GM23338 (cell line): ENCODE results near the gene CCL21. TPM values are rescaled to one million over a fixed set of nuclear protein-coding genes. Genes with fewer than 3 reads are reported as not detected.

Experiments used
- ATAC-seq: fragments of 200-7000 bp; cut with Tn5 transposase; 3 replicates; pipeline ENCODE4 v1.9.1; 2020
- DNase-seq: peaks from one replicate; pipeline ENCODE4 v3.0.0-alpha.2; 2015; ENCODE audit warnings: low spot score
- H2AFZ ChIP-seq: fragments of 200-600 bp; sonication (generic); 2 replicates; pipeline ENCODE4 v1.8.0; 2016; ENCODE audit warnings: antibody characterized with exemption, mild to moderate bottlenecking, moderate library complexity
- H3F3A ChIP-seq: fragments of 200-600 bp; sonication (generic); replicated peaks from 2 replicates; pipeline ENCODE4 v1.8.0; 2017; ENCODE audit warnings: antibody characterized with exemption, mixed run types, low read depth
- H3K27ac ChIP-seq: fragments of 200-600 bp; sonication (generic); 2 replicates; pipeline ENCODE4 v1.6.1; 2016; ENCODE audit warnings: low read depth
- H3K27me3 ChIP-seq: fragments of 200-600 bp; sonication (generic); 2 replicates; pipeline ENCODE4 v1.8.0; 2016; ENCODE audit warnings: mild to moderate bottlenecking, mixed run types, moderate library complexity; ENCODE audit not compliant: insufficient read depth
- H3K36me3 ChIP-seq: fragments of 200-600 bp; sonication (generic); 2 replicates; pipeline ENCODE4 v1.8.0; 2016; ENCODE audit warnings: mild to moderate bottlenecking; ENCODE audit not compliant: insufficient read depth
- H3K4me1 ChIP-seq: fragments of 200-600 bp; sonication (generic); 2 replicates; pipeline ENCODE4 v1.8.0; 2016; ENCODE audit warnings: mild to moderate bottlenecking, moderate library complexity; ENCODE audit not compliant: insufficient read depth
- H3K4me2 ChIP-seq: fragments of 200-600 bp; sonication (generic); 2 replicates; pipeline ENCODE4 v1.7.1; 2017; ENCODE audit warnings: mixed run types
- H3K4me3 ChIP-seq: fragments of 200-600 bp; sonication (generic); 2 replicates; pipeline ENCODE4 v1.6.1; 2016; ENCODE audit warnings: mixed run types
- H3K79me2 ChIP-seq: fragments of 200-600 bp; sonication (generic); replicated peaks from 2 replicates; pipeline ENCODE4 v1.8.0; 2017; ENCODE audit warnings: mild to moderate bottlenecking; ENCODE audit not compliant: insufficient read depth
- H3K9me2 ChIP-seq: fragments of 200-600 bp; sonication (generic); 2 replicates; pipeline ENCODE4 v1.8.0; 2017; ENCODE audit not compliant: insufficient read depth
- H4K20me1 ChIP-seq: fragments of 200-600 bp; sonication (generic); replicated peaks from 2 replicates; pipeline ENCODE4 v1.8.0; 2017; ENCODE audit warnings: mild to moderate bottlenecking; ENCODE audit not compliant: insufficient read depth
- H3K27ac Mint-ChIP-seq: 2 replicates; pipeline ENCODE4 v1.8.0; 2020; ENCODE audit warnings: inconsistent platforms, mild to moderate bottlenecking, moderate library complexity, mixed read lengths
- H3K27me3 Mint-ChIP-seq: 3 replicates; pipeline ENCODE4 v1.8.0; 2022; ENCODE audit warnings: low read depth, mild to moderate bottlenecking, moderate library complexity, mixed read lengths, inconsistent platforms; ENCODE audit not compliant: insufficient read depth, poor library complexity
- H3K36me3 Mint-ChIP-seq: 3 replicates; pipeline ENCODE4 v1.8.0; 2021; ENCODE audit warnings: low read depth, mild to moderate bottlenecking, inconsistent platforms, moderate library complexity, mixed read lengths
- H3K4me1 Mint-ChIP-seq: 3 replicates; pipeline ENCODE4 v1.8.0; 2020; ENCODE audit warnings: mild to moderate bottlenecking, inconsistent platforms, mixed read lengths
- H3K4me3 Mint-ChIP-seq: 3 replicates; pipeline ENCODE4 v1.8.0; 2021; ENCODE audit warnings: moderate library complexity, mild to moderate bottlenecking, inconsistent platforms, mixed read lengths
- H3K9me3 Mint-ChIP-seq: 3 replicates; pipeline ENCODE4 v1.8.0; 2020; ENCODE audit warnings: moderate library complexity, mild to moderate bottlenecking, inconsistent platforms, mixed read lengths
- CREB1 ChIP-seq: fragments of 250-450 bp; sonication (Bioruptor Pico); IDR thresholded peaks from 2 replicates; pipeline ENCODE4 v1.5.0; 2020; ENCODE audit warnings: low read depth, mild to moderate bottlenecking, moderate library complexity
- ETS1 ChIP-seq: IDR thresholded peaks from 2 replicates; pipeline ENCODE4 v1.6.1; 2016; ENCODE audit warnings: antibody characterized with exemption
- EZH2 ChIP-seq: fragments of 200-600 bp; sonication (generic); IDR thresholded peaks from one replicate; pipeline ENCODE4 v1.8.0; 2017; ENCODE audit warnings: antibody characterized with exemption, mild to moderate bottlenecking, low read depth; ENCODE audit not compliant: unreplicated experiment
- EZH2phosphoT487 ChIP-seq: fragments of 200-600 bp; sonication (generic); IDR thresholded peaks from one replicate; pipeline ENCODE4 v1.8.1; 2018; ENCODE audit warnings: antibody characterized with exemption; ENCODE audit not compliant: unreplicated experiment
- JUNB ChIP-seq: IDR thresholded peaks from one replicate; pipeline ENCODE4 v1.6.1; 2016; ENCODE audit warnings: antibody characterized with exemption; ENCODE audit not compliant: unreplicated experiment
- NANOG ChIP-seq: IDR thresholded peaks from 2 replicates; pipeline ENCODE4 v1.6.1; 2016; ENCODE audit warnings: antibody characterized with exemption, borderline replicate concordance
- POLR2AphosphoS5 ChIP-seq: IDR thresholded peaks from 2 replicates; pipeline ENCODE4 v1.6.1; 2016; ENCODE audit warnings: antibody characterized with exemption, low read depth
- ZNF331 ChIP-seq: fragments of 250-450 bp; sonication (Bioruptor Pico); IDR thresholded peaks from 2 replicates; pipeline ENCODE4 v1.5.0; 2020; ENCODE audit warnings: low read depth, mild to moderate bottlenecking, moderate library complexity
- polyA plus RNA-seq: library from polyadenylated mRNA; unstranded; fragments of >200 nt; fragmentation: Nextera tagmentation; extraction: Ambion mirVana; gene quantifications from 2 replicates; pipeline ENCODE4 v1.2.1, GENCODE V29; 2016
- total RNA-seq: library from RNA; depleted of rRNA; stranded (reverse); fragments of >200 nt; shearing (Covaris generic); gene quantifications from 2 replicates; pipeline ENCODE4 v1.2.3, GENCODE V29; 2014
- TF ChIP-seq, protein P1 (sequence below): fragments of 250-450 bp; sonication (Bioruptor Pico); IDR thresholded peaks from 2 replicates; pipeline ENCODE4 v1.5.0; 2020; ENCODE audit warnings: mild to moderate bottlenecking, moderate library complexity
- TF ChIP-seq, protein P2 (sequence below): IDR thresholded peaks from one replicate; pipeline ENCODE4 v1.6.1; 2018; ENCODE audit warnings: antibody characterized with exemption; ENCODE audit not compliant: unreplicated experiment
- TF ChIP-seq, protein P3 (sequence below), 2 experiments: fragments of 200-600 bp in 1 of 2; sonication (generic) in 1 of 2; conservative IDR thresholded peaks; 2 replicates each; pipeline versions ENCODE4 v1.5.1 to v1.6.1; 2016 to 2017; ENCODE audit warnings: antibody characterized with exemption in 2 of 2, low read depth in 2 of 2, mild to moderate bottlenecking in 2 of 2, moderate library complexity in 1 of 2

The CCL21 gene
- total and polyA plus RNA-seq, 2 experiments from 2014 or later: not detected

- no peaks in the 10 kb centered on the region for H4K20me1 ChIP-seq
- Mint-ChIP-seq H3K9me3 (no peaks in the 10 kb centered on the region), H3K36me3 (no peaks in the 10 kb centered on the region; the same call in 2 of the 3 replicates), H3K27ac (no peak overlapping the region), H3K27me3 (no peaks in the 10 kb centered on the region), H3K4me1 (no peaks in the 10 kb centered on the region), H3K4me3 (no peak overlapping the region)
- H3F3A ChIP-seq: no peaks in the 10 kb centered on the region
- no peaks in the 10 kb centered on the region for H3K79me2 ChIP-seq
- 0 out of 2 replicates have a peak, but pooled peaks cover 2% of the 10 kb centered on the region for H3K9me2 ChIP-seq
- no peak overlapping the region for H3K4me2 ChIP-seq
- no peak overlapping the region for H3K4me3 ChIP-seq
- H3K4me1 ChIP-seq: no peaks in the 10 kb centered on the region
- H3K36me3 ChIP-seq: no peaks in the 10 kb centered on the region
- TF ChIP-seq NANOG (no peak), EZH2phosphoT487 (no peak), ZNF331 (CRISPR knock-in tag) (no peak), EZH2 (no peak), ETS1 (no peak), POLR2AphosphoS5 (no peak), CREB1 (CRISPR knock-in tag) (no peak), JUNB (no peak)
- TF ChIP-seq, protein P1, sequence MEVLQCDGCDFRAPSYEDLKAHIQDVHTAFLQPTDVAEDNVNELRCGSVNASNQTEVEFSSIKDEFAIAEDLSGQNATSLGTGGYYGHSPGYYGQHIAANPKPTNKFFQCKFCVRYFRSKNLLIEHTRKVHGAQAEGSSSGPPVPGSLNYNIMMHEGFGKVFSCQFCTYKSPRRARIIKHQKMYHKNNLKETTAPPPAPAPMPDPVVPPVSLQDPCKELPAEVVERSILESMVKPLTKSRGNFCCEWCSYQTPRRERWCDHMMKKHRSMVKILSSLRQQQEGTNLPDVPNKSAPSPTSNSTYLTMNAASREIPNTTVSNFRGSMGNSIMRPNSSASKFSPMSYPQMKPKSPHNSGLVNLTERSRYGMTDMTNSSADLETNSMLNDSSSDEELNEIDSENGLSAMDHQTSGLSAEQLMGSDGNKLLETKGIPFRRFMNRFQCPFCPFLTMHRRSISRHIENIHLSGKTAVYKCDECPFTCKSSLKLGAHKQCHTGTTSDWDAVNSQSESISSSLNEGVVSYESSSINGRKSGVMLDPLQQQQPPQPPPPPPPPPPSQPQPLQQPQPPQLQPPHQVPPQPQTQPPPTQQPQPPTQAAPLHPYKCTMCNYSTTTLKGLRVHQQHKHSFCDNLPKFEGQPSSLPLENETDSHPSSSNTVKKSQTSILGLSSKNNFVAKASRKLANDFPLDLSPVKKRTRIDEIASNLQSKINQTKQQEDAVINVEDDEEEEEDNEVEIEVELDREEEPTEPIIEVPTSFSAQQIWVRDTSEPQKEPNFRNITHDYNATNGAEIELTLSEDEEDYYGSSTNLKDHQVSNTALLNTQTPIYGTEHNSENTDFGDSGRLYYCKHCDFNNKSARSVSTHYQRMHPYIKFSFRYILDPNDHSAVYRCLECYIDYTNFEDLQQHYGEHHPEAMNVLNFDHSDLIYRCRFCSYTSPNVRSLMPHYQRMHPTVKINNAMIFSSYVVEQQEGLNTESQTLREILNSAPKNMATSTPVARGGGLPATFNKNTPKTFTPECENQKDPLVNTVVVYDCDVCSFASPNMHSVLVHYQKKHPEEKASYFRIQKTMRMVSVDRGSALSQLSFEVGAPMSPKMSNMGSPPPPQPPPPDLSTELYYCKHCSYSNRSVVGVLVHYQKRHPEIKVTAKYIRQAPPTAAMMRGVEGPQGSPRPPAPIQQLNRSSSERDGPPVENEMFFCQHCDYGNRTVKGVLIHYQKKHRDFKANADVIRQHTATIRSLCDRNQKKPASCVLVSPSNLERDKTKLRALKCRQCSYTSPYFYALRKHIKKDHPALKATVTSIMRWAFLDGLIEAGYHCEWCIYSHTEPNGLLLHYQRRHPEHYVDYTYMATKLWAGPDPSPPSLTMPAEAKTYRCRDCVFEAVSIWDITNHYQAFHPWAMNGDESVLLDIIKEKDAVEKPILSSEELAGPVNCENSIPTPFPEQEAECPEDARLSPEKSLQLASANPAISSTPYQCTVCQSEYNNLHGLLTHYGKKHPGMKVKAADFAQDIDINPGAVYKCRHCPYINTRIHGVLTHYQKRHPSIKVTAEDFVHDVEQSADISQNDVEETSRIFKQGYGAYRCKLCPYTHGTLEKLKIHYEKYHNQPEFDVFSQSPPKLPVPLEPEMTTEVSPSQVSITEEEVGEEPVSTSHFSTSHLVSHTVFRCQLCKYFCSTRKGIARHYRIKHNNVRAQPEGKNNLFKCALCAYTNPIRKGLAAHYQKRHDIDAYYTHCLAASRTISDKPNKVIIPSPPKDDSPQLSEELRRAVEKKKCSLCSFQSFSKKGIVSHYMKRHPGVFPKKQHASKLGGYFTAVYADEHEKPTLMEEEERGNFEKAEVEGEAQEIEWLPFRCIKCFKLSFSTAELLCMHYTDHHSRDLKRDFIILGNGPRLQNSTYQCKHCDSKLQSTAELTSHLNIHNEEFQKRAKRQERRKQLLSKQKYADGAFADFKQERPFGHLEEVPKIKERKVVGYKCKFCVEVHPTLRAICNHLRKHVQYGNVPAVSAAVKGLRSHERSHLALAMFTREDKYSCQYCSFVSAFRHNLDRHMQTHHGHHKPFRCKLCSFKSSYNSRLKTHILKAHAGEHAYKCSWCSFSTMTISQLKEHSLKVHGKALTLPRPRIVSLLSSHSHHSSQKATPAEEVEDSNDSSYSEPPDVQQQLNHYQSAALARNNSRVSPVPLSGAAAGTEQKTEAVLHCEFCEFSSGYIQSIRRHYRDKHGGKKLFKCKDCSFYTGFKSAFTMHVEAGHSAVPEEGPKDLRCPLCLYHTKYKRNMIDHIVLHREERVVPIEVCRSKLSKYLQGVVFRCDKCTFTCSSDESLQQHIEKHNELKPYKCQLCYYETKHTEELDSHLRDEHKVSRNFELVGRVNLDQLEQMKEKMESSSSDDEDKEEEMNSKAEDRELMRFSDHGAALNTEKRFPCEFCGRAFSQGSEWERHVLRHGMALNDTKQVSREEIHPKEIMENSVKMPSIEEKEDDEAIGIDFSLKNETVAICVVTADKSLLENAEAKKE (CRISPR knock-in tag): no peak
- TF ChIP-seq, protein P2, sequence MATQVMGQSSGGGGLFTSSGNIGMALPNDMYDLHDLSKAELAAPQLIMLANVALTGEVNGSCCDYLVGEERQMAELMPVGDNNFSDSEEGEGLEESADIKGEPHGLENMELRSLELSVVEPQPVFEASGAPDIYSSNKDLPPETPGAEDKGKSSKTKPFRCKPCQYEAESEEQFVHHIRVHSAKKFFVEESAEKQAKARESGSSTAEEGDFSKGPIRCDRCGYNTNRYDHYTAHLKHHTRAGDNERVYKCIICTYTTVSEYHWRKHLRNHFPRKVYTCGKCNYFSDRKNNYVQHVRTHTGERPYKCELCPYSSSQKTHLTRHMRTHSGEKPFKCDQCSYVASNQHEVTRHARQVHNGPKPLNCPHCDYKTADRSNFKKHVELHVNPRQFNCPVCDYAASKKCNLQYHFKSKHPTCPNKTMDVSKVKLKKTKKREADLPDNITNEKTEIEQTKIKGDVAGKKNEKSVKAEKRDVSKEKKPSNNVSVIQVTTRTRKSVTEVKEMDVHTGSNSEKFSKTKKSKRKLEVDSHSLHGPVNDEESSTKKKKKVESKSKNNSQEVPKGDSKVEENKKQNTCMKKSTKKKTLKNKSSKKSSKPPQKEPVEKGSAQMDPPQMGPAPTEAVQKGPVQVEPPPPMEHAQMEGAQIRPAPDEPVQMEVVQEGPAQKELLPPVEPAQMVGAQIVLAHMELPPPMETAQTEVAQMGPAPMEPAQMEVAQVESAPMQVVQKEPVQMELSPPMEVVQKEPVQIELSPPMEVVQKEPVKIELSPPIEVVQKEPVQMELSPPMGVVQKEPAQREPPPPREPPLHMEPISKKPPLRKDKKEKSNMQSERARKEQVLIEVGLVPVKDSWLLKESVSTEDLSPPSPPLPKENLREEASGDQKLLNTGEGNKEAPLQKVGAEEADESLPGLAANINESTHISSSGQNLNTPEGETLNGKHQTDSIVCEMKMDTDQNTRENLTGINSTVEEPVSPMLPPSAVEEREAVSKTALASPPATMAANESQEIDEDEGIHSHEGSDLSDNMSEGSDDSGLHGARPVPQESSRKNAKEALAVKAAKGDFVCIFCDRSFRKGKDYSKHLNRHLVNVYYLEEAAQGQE: no peak
- TF ChIP-seq, protein P3, sequence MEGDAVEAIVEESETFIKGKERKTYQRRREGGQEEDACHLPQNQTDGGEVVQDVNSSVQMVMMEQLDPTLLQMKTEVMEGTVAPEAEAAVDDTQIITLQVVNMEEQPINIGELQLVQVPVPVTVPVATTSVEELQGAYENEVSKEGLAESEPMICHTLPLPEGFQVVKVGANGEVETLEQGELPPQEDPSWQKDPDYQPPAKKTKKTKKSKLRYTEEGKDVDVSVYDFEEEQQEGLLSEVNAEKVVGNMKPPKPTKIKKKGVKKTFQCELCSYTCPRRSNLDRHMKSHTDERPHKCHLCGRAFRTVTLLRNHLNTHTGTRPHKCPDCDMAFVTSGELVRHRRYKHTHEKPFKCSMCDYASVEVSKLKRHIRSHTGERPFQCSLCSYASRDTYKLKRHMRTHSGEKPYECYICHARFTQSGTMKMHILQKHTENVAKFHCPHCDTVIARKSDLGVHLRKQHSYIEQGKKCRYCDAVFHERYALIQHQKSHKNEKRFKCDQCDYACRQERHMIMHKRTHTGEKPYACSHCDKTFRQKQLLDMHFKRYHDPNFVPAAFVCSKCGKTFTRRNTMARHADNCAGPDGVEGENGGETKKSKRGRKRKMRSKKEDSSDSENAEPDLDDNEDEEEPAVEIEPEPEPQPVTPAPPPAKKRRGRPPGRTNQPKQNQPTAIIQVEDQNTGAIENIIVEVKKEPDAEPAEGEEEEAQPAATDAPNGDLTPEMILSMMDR (conservative IDR thresholded peaks at IDR 0.05; ENCODE audit: low read depth in 2 of 2): no peak
- DNase-seq (no peak), ATAC-seq (no peak)
- H2AFZ ChIP-seq: no peak overlapping the region
- H3K27me3 ChIP-seq: no peaks in the 10 kb centered on the region
- H3K27ac ChIP-seq: no peak overlapping the region
These were observed 9.3 kb upstream of the CCL21 start for GRCh38 chr9:34719021-34719768.
